ENCODE measurements around the gene ASIP. TPM values are rescaled to one million over a fixed set of nuclear protein-coding genes. Genes with fewer than 3 reads are reported as not detected.
A peak's percentile ranks its signal among the peaks of the same experiment; 100 is the strongest.

Gene ASIP
- total and polyA plus RNA-seq, 2 of the 13 experiments (the other 11 are each of a cell fraction or from before 2014, with no cell fraction given): not detected

- TF ChIP-seq ZNF816 (CRISPR knock-in tag; IDR thresholded peaks at IDR 0.05; ENCODE audit: borderline replicate concordance) (no peak), ZNF468 (CRISPR knock-in tag; IDR thresholded peaks at IDR 0.05) (no peak), CSRNP1 (CRISPR knock-in tag; IDR thresholded peaks at IDR 0.05) (no peak), ZNF121 (CRISPR knock-in tag; IDR thresholded peaks at IDR 0.05) (no peak; the same call in 1 of the 2 replicates), FOXK2 (IDR thresholded peaks at IDR 0.05) (no peak), KDM2A (CRISPR knock-in tag; IDR thresholded peaks at IDR 0.05; ENCODE audit: borderline replicate concordance, low read depth) (no peak), PRDM15 (CRISPR knock-in tag; IDR thresholded peaks at IDR 0.05) (no peak), SKI (IDR thresholded peaks at IDR 0.05; ENCODE audit: partially characterized antibody) (no peak), ZNF224 (CRISPR knock-in tag; IDR thresholded peaks at IDR 0.05) (0 out of 2 replicates have a peak, but pooled peaks have one; percentile 10), JUNB (CRISPR knock-in tag; IDR thresholded peaks at IDR 0.05; ENCODE audit: borderline replicate concordance) (no peak), UBTF (CRISPR knock-in tag; IDR thresholded peaks at IDR 0.05) (no peak), DBP (CRISPR knock-in tag; IDR thresholded peaks at IDR 0.05; ENCODE audit: not compliant biosample characterization) (peak; percentile 3), ATF5 (CRISPR knock-in tag; IDR thresholded peaks at IDR 0.05; ENCODE audit: low read depth) (no peak), ZNF570 (CRISPR knock-in tag; IDR thresholded peaks at IDR 0.05; ENCODE audit: borderline replicate concordance) (0 out of 2 replicates have a peak, but pooled peaks have one; percentile 67), GPBP1L1 (CRISPR knock-in tag; IDR thresholded peaks at IDR 0.05) (no peak), MEF2D (CRISPR knock-in tag; IDR thresholded peaks at IDR 0.05) (peak; percentile 23; the same call in 1 of the 2 replicates), ZNF207 (IDR thresholded peaks at IDR 0.05; ENCODE audit: borderline replicate concordance) (no peak), SRSF4 (IDR thresholded peaks at IDR 0.05; ENCODE audit: low read depth, low read length, poor library complexity, severe bottlenecking) (no peak), STAG1 (CRISPR knock-in tag; IDR thresholded peaks at IDR 0.05) (no peak), TEAD2 (CRISPR knock-in tag; IDR thresholded peaks at IDR 0.05) (no peak)
Measured at GRCh38 chr20:34302312-34302722, 61.1 kb downstream of the ASIP start (continued).

Data from HepG2 (cell line).